ENCODE data around the gene BRSK1. TPM values are rescaled to one million over a fixed set of nuclear protein-coding genes. Genes with fewer than 3 reads are reported as not detected.

Gene BRSK1
- total RNA-seq, 1 donor from 2014 or later = 5.9 TPM

- Mint-ChIP-seq H3K9me3 (no peaks in the 10 kb centered on the region), H3K27me3 (no peaks in the 10 kb centered on the region), H3K27ac (peak overlapping the region; percentile 34), H3K4me1 (peaks cover 35% of the 10 kb centered on the region), H3K4me3 (no peak overlapping the region), H3K36me3 (ENCODE audit: low read depth) (peaks cover 31% of the 10 kb centered on the region)
- DNase-seq = no peak
- intact Hi-C loops (cut with micrococcal nuclease) = no loop called here
Measured at GRCh38 chr19:55248704-55249103, 35.1 kb upstream of the BRSK1 start.

- DNase-seq = no peak
- Mint-ChIP-seq H3K36me3 (ENCODE audit: low read depth) (peaks cover 27% of the 10 kb centered on the region), H3K27ac (no peak overlapping the region), H3K4me1 (peaks cover 44% of the 10 kb centered on the region), H3K27me3 (no peaks in the 10 kb centered on the region), H3K4me3 (no peak overlapping the region), H3K9me3 (no peaks in the 10 kb centered on the region)
- intact Hi-C loops (cut with micrococcal nuclease) = loop anchor here (10.0 kb wide), 3 partner anchors 405 to 1045 kb away; partner anchors contain the start of genes LENG9, RPS9 and U2AF2
Measured at GRCh38 chr19:55249841-55250240, 34.0 kb upstream of the BRSK1 start.

GRCh38 chr19:55250262-55251036 lies 33.3 kb upstream of the BRSK1 start:
- peak overlapping the region; percentile 96 for H3K4me3 Mint-ChIP-seq
- peaks cover 50% of the 10 kb centered on the region for H3K4me1 Mint-ChIP-seq
- no peaks in the 10 kb centered on the region for H3K27me3 Mint-ChIP-seq
- no peaks in the 10 kb centered on the region for H3K9me3 Mint-ChIP-seq
- intact Hi-C loops (cut with micrococcal nuclease) = loop anchor here (10.0 kb wide), 3 partner anchors 404 to 1046 kb away; partner anchors contain the start of genes LENG9, RPS9 and U2AF2
- H3K36me3 Mint-ChIP-seq (ENCODE audit: low read depth) = peaks cover 30% of the 10 kb centered on the region
- DNase-seq = no peak
- peak overlapping the region; percentile 95 for H3K27ac Mint-ChIP-seq

- no peaks in the 10 kb centered on the region for H3K9me3 Mint-ChIP-seq
- DNase-seq = peak; percentile 76
- peak overlapping the region; percentile 96 for H3K4me3 Mint-ChIP-seq
- H3K27ac Mint-ChIP-seq = peak overlapping the region; percentile 95
- peaks cover 61% of the 10 kb centered on the region for H3K4me1 Mint-ChIP-seq
- intact Hi-C loops (cut with micrococcal nuclease) = loop anchor here (10.0 kb wide), 3 partner anchors 403 to 1047 kb away; partner anchors contain the start of genes LENG9, RPS9 and U2AF2
- H3K36me3 Mint-ChIP-seq (ENCODE audit: low read depth) = peaks cover 37% of the 10 kb centered on the region
- H3K27me3 Mint-ChIP-seq = no peaks in the 10 kb centered on the region
Measured at GRCh38 chr19:55251341-55252081, 32.3 kb upstream of the BRSK1 start.

- H3K27ac Mint-ChIP-seq = peak overlapping the region; percentile 96
- no peaks in the 10 kb centered on the region for H3K27me3 Mint-ChIP-seq
- H3K4me3 Mint-ChIP-seq = peak overlapping the region; percentile 96
- peaks cover 69% of the 10 kb centered on the region for H3K4me1 Mint-ChIP-seq
- H3K9me3 Mint-ChIP-seq = no peaks in the 10 kb centered on the region
- DNase-seq = no peak
- intact Hi-C loops (cut with micrococcal nuclease) = loop anchor here (10.0 kb wide), 3 partner anchors 402 to 1048 kb away; partner anchors contain the start of genes LENG9, RPS9 and U2AF2
- H3K36me3 Mint-ChIP-seq (ENCODE audit: low read depth) = peaks cover 50% of the 10 kb centered on the region
Measured at GRCh38 chr19:55252760-55253663, 30.8 kb upstream of the BRSK1 start.

GRCh38 chr19:55253842-55254624 lies 29.8 kb upstream of the BRSK1 start:
- Mint-ChIP-seq H3K27ac (peak overlapping the region; percentile 96), H3K27me3 (no peaks in the 10 kb centered on the region), H3K9me3 (no peaks in the 10 kb centered on the region), H3K4me3 (peak overlapping the region; percentile 96), H3K4me1 (peaks cover 62% of the 10 kb centered on the region), H3K36me3 (ENCODE audit: low read depth) (peaks cover 43% of the 10 kb centered on the region)
- peak; percentile 89 for DNase-seq
- intact Hi-C loops (cut with micrococcal nuclease) = loop anchor here (10.0 kb wide), 3 partner anchors 401 to 1049 kb away; partner anchors contain the start of genes LENG9, RPS9 and U2AF2

- intact Hi-C loops (cut with micrococcal nuclease) = loop anchor here (10.0 kb wide), 3 partner anchors 400 to 1050 kb away; partner anchors contain the start of genes LENG9, RPS9 and U2AF2
- Mint-ChIP-seq H3K4me1 (peaks cover 65% of the 10 kb centered on the region), H3K9me3 (no peaks in the 10 kb centered on the region), H3K36me3 (ENCODE audit: low read depth) (peaks cover 45% of the 10 kb centered on the region), H3K27me3 (peaks cover 2% of the 10 kb centered on the region), H3K27ac (peak overlapping the region; percentile 96), H3K4me3 (peak overlapping the region; percentile 96)
- DNase-seq = no peak
Measured at GRCh38 chr19:55254625-55254977, 29.2 kb upstream of the BRSK1 start.

- intact Hi-C loops (cut with micrococcal nuclease) = loop anchor here (2.0 to 10.0 kb wide), 4 partner anchors 89 to 1051 kb away; partner anchors contain the start of genes DNAAF3, LENG9, RPS9 and U2AF2
- H3K9me3 Mint-ChIP-seq = no peaks in the 10 kb centered on the region
- H3K27ac Mint-ChIP-seq = peak overlapping the region; percentile 96
- peaks cover 42% of the 10 kb centered on the region for H3K36me3 Mint-ChIP-seq (ENCODE audit: low read depth)
- H3K4me1 Mint-ChIP-seq = peaks cover 67% of the 10 kb centered on the region
- H3K4me3 Mint-ChIP-seq = peak overlapping the region; percentile 96
- peak; percentile 84 for DNase-seq
- peaks cover 2% of the 10 kb centered on the region for H3K27me3 Mint-ChIP-seq
Measured at GRCh38 chr19:55255618-55256423, 28.0 kb upstream of the BRSK1 start.

- Mint-ChIP-seq H3K27ac (peak overlapping the region; percentile 96), H3K9me3 (no peaks in the 10 kb centered on the region), H3K27me3 (peaks cover 2% of the 10 kb centered on the region), H3K4me3 (peak overlapping the region; percentile 96), H3K36me3 (ENCODE audit: low read depth) (peaks cover 35% of the 10 kb centered on the region), H3K4me1 (peaks cover 57% of the 10 kb centered on the region)
- intact Hi-C loops (cut with micrococcal nuclease) = loop anchor here (1.0 to 10.0 kb wide), 5 partner anchors 82 to 1052 kb away; partner anchors contain the start of genes DNAAF3, KMT5C, LENG9 and RPS9
- peak; percentile 73 for DNase-seq
Measured at GRCh38 chr19:55256562-55257460, 27.0 kb upstream of the BRSK1 start.

GRCh38 chr19:55257461-55258420 lies 26.1 kb upstream of the BRSK1 start:
- H3K36me3 Mint-ChIP-seq (ENCODE audit: low read depth) = peaks cover 37% of the 10 kb centered on the region
- peak overlapping the region; percentile 96 for H3K4me3 Mint-ChIP-seq
- H3K27ac Mint-ChIP-seq = peak overlapping the region; percentile 96
- peaks cover 2% of the 10 kb centered on the region for H3K27me3 Mint-ChIP-seq
- H3K9me3 Mint-ChIP-seq = no peaks in the 10 kb centered on the region
- peak; percentile 75 for DNase-seq
- intact Hi-C loops (cut with micrococcal nuclease) = loop anchor here (1.0 to 10.0 kb wide), 7 partner anchors 82 to 1053 kb away; partner anchors contain the start of genes DNAAF3, KMT5C, LENG9 and PPP1R12C
- H3K4me1 Mint-ChIP-seq = peaks cover 55% of the 10 kb centered on the region
